Measurements from ENCODE around the gene CAMSAP2.
A peak's percentile ranks its signal among the peaks of the same experiment; 100 is the strongest.

CAMSAP2 gene

GRCh38 chr1:200887036-200887435 lies 148.3 kb downstream of the CAMSAP2 start:
- no peak for DNase-seq

GRCh38 chr1:200887772-200888348 lies 149.2 kb downstream of the CAMSAP2 start:
- DNase-seq, result no peak

GRCh38 chr1:200888349-200888838 lies 149.7 kb downstream of the CAMSAP2 start:
- no peak for DNase-seq

- DNase-seq, result no peak
Measured at GRCh38 chr1:200889571-200889970, 150.9 kb downstream of the CAMSAP2 start.

GRCh38 chr1:200890027-200890426 lies 151.3 kb downstream of the CAMSAP2 start:
- DNase-seq, result no peak

- DNase-seq, result peak; percentile 20
Measured at GRCh38 chr1:200890818-200891773, 152.4 kb downstream of the CAMSAP2 start.

GRCh38 chr1:200891774-200892157 lies 153.1 kb downstream of the CAMSAP2 start:
- no peak for DNase-seq

GRCh38 chr1:200892546-200892945 lies 153.9 kb downstream of the CAMSAP2 start:
- no peak for DNase-seq

GRCh38 chr1:200892958-200893357 lies 154.3 kb downstream of the CAMSAP2 start:
- no peak for DNase-seq

- no peak for DNase-seq
Measured at GRCh38 chr1:200893411-200893901, 154.8 kb downstream of the CAMSAP2 start.

- no peak for DNase-seq
Measured at GRCh38 chr1:200894712-200895442, 156.2 kb downstream of the CAMSAP2 start, which contains the start of gene INAVA. Gene INAVA, plus strand, starts transcription at chr1:200894900. Its CDS starts 3,501 bp downstream, at chr1:200898401.

GRCh38 chr1:200895443-200895789 lies 156.7 kb downstream of the CAMSAP2 start:
- no peak for DNase-seq

- no peak for DNase-seq
Measured at GRCh38 chr1:200895801-200896530, 157.3 kb downstream of the CAMSAP2 start.

- no peak for DNase-seq
Measured at GRCh38 chr1:200896531-200897196, 158.0 kb downstream of the CAMSAP2 start.

GRCh38 chr1:200897259-200897658 lies 158.6 kb downstream of the CAMSAP2 start:
- DNase-seq, result no peak

- no peak for DNase-seq
Measured at GRCh38 chr1:200899015-200899386, 160.3 kb downstream of the CAMSAP2 start.

- DNase-seq, result no peak
Measured at GRCh38 chr1:200899451-200899915, 160.8 kb downstream of the CAMSAP2 start.

- no peak for DNase-seq
Measured at GRCh38 chr1:200899954-200900867, 161.5 kb downstream of the CAMSAP2 start.

- DNase-seq, result no peak
Measured at GRCh38 chr1:200900877-200901276, 162.2 kb downstream of the CAMSAP2 start.

- no peak for DNase-seq
Measured at GRCh38 chr1:200901350-200901749, 162.7 kb downstream of the CAMSAP2 start.
